Trophoblast cell (in vitro differentiated cells and primary cell): ENCODE results near the gene BIVM.

Experiments
- DNase-seq, 2 donors: peaks; one replicate each; pipeline ENCODE4 v3.0.0-alpha.2; 2016
- H2AFZ ChIP-seq: 2 replicates; pipeline ENCODE4 v1.6.1; 2013; ENCODE audit warnings: low read length, moderate library complexity, mild to moderate bottlenecking; ENCODE audit not compliant: insufficient read depth, poor library complexity
- H2AK5ac ChIP-seq: 2 replicates; pipeline ENCODE4 v1.6.1; 2013; ENCODE audit warnings: mild to moderate bottlenecking, low read length
- H2BK120ac ChIP-seq: 2 replicates; pipeline ENCODE4 v1.6.1; 2013; ENCODE audit warnings: low read length, mild to moderate bottlenecking, moderate library complexity; ENCODE audit not compliant: insufficient read depth, poor library complexity
- H2BK12ac ChIP-seq: 2 replicates; pipeline ENCODE4 v1.6.1; 2013; ENCODE audit warnings: mild to moderate bottlenecking, low read length, moderate library complexity
- H2BK5ac ChIP-seq: 2 replicates; pipeline ENCODE4 v1.6.1; 2013; ENCODE audit warnings: low read length, low read depth, moderate library complexity, mild to moderate bottlenecking; ENCODE audit not compliant: poor library complexity
- H3K14ac ChIP-seq: 2 replicates; pipeline ENCODE4 v1.6.1; 2013; ENCODE audit warnings: mild to moderate bottlenecking, low read length
- H3K18ac ChIP-seq: 2 replicates; pipeline ENCODE4 v1.6.1; 2013; ENCODE audit warnings: mild to moderate bottlenecking, low read length
- H3K23ac ChIP-seq: 2 replicates; pipeline ENCODE4 v1.6.1; 2013; ENCODE audit warnings: low read length
- H3K27ac ChIP-seq: 2 replicates; pipeline ENCODE4 v1.5.1; 2013; ENCODE audit warnings: low read depth, mild to moderate bottlenecking, inconsistent platforms, low read length, moderate library complexity
- H3K27me3 ChIP-seq: 2 replicates; pipeline ENCODE4 v1.6.1; 2013; ENCODE audit warnings: inconsistent platforms, mild to moderate bottlenecking, low read length, moderate library complexity; ENCODE audit not compliant: insufficient read depth
- H3K36me3 ChIP-seq, 2 experiments: 1 replicate in 1 of 2; 2 replicates in 1 of 2; pipeline ENCODE4 v1.6.1; 2013; ENCODE audit warnings: low read length in 2 of 2, mild to moderate bottlenecking in 2 of 2, moderate library complexity in 1 of 2; ENCODE audit not compliant: insufficient read depth in 2 of 2, control insufficient read depth in 1 of 2
- H3K4ac ChIP-seq: 2 replicates; pipeline ENCODE4 v1.6.1; 2013; ENCODE audit warnings: low read depth, mild to moderate bottlenecking, low read length, moderate library complexity
- H3K4me1 ChIP-seq, 2 experiments: 1 replicate in 1 of 2; 2 replicates in 1 of 2; pipeline ENCODE4 v1.6.1; 2013; ENCODE audit warnings: low read length in 2 of 2, mild to moderate bottlenecking in 2 of 2, moderate library complexity in 1 of 2; ENCODE audit not compliant: insufficient read depth in 2 of 2, control insufficient read depth in 1 of 2
- H3K4me2 ChIP-seq: 2 replicates; pipeline ENCODE4 v1.6.1; 2013; ENCODE audit warnings: inconsistent platforms, mild to moderate bottlenecking, low read length, moderate library complexity
- H3K4me3 ChIP-seq: 2 replicates; pipeline ENCODE4 v1.5.1; 2013; ENCODE audit warnings: mild to moderate bottlenecking, low read depth, low read length, inconsistent platforms
- H3K79me1 ChIP-seq: one replicate; pipeline ENCODE4 v1.6.1; 2013; ENCODE audit warnings: low read length
- H3K79me2 ChIP-seq: 2 replicates; pipeline ENCODE4 v1.6.1; 2013; ENCODE audit warnings: low read length, mild to moderate bottlenecking; ENCODE audit not compliant: control insufficient read depth, insufficient read depth, poor library complexity
- H3K9ac ChIP-seq: 2 replicates; pipeline ENCODE4 v1.6.1; 2013; ENCODE audit warnings: mild to moderate bottlenecking, low read length
- H3K9me3 ChIP-seq: 2 replicates; pipeline ENCODE4 v1.6.1; 2013; ENCODE audit warnings: low read depth, mild to moderate bottlenecking, control low read depth, inconsistent platforms, low read length; ENCODE audit not compliant: insufficient read depth
- H4K12ac ChIP-seq: 2 replicates; pipeline ENCODE4 v1.6.1; 2013; ENCODE audit warnings: low read depth, mild to moderate bottlenecking, low read length, moderate library complexity
- H4K8ac ChIP-seq: 2 replicates; pipeline ENCODE4 v1.6.1; 2013; ENCODE audit warnings: low read depth, mild to moderate bottlenecking, low read length, moderate library complexity
- H4K91ac ChIP-seq: one replicate; pipeline ENCODE4 v1.6.1; 2013; ENCODE audit warnings: low read depth, mild to moderate bottlenecking, low read length, moderate library complexity
- WGBS: extraction: QIAGEN DNeasy Blood & Tissue Kit; methylation state at CpG from one replicate; pipeline ENCODE4 v1.1.7; 2013; ENCODE audit warnings: missing lambda C conversion rate; ENCODE audit not compliant: insufficient read length, insufficient coverage; ENCODE audit errors: extremely low coverage; 5-methylcytosine and 5-hydroxymethylcytosine counted together

The BIVM gene

DNA sequence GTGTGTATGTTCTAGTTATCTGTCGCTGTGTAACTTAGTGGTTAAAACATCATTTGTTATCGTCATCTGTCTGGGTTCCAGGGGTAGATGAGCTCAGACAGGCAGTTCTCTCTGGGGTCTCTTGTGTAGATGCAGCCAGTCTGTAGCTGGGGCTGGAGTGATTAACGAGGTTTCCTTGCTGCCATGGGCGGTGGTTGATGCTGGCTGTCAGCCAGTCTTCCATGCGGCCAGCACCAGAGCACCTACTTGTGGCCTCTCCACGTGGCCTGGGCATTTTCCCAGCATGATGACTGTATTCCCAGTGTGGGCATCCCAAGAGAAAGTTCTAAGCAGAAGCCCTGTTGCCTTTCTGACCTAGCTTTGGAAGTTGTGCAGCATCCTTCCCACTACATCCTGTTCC, 57.6 kb downstream of the BIVM start:
- H3K4me2 ChIP-seq, result no peak overlapping the region
- no peak overlapping the region for H3K9ac ChIP-seq
- no peak overlapping the region for H3K27ac ChIP-seq
- H2AK5ac ChIP-seq, result no peak overlapping the region
- no peaks in the 10 kb centered on the region for H3K79me1 ChIP-seq
- no peak overlapping the region for H3K18ac ChIP-seq
- no peaks in the 10 kb centered on the region for H3K4me1 ChIP-seq
- H3K9me3 ChIP-seq, result no peaks in the 10 kb centered on the region
- H2AFZ ChIP-seq, result no peak overlapping the region
- no peak overlapping the region for H2BK120ac ChIP-seq
- H3K14ac ChIP-seq, result no peak overlapping the region
- no peak overlapping the region for H4K8ac ChIP-seq
- H2BK12ac ChIP-seq, result no peak overlapping the region
- H3K4ac ChIP-seq, result no peak overlapping the region
- H2BK5ac ChIP-seq, result no peak overlapping the region
- H3K23ac ChIP-seq, result no peak overlapping the region
- no peaks in the 10 kb centered on the region for H3K79me2 ChIP-seq
- H3K36me3 ChIP-seq, result peaks cover 14 to 19% of the 10 kb centered on the region in 2 experiments
- no CpG with 5 or more reads among the region's 6 CpGs for WGBS
- no peaks in the 10 kb centered on the region for H3K27me3 ChIP-seq
- DNase-seq, result no peak
- no peak overlapping the region for H3K4me3 ChIP-seq
- no peak overlapping the region for H4K91ac ChIP-seq
- no peak overlapping the region for H4K12ac ChIP-seq

- Histone ChIP-seq H4K8ac (no peak overlapping the region), H2BK120ac (no peak overlapping the region), H3K4me1 (no peaks in the 10 kb centered on the region), H3K36me3 (peaks cover 26 to 44% of the 10 kb centered on the region in 2 experiments), H3K27ac (no peak overlapping the region), H2BK12ac (no peak overlapping the region), H3K9me3 (no peaks in the 10 kb centered on the region), H2AFZ (no peak overlapping the region), H3K4me3 (no peak overlapping the region), H3K4me2 (no peak overlapping the region), H3K79me1 (no peaks in the 10 kb centered on the region), H3K23ac (no peak overlapping the region), H4K12ac (no peak overlapping the region), H3K18ac (no peak overlapping the region), H3K79me2 (no peaks in the 10 kb centered on the region), H3K4ac (no peak overlapping the region), H3K27me3 (no peaks in the 10 kb centered on the region), H2AK5ac (no peak overlapping the region), H3K9ac (no peak overlapping the region), H2BK5ac (no peak overlapping the region), H4K91ac (no peak overlapping the region), H3K14ac (no peak overlapping the region)
- no CpG with 5 or more reads among the region's 13 CpGs for WGBS
- DNase-seq, result no peak
Measured at GRCh38 chr13:102862624-102863210, 63.8 kb downstream of the BIVM start.

DNA sequence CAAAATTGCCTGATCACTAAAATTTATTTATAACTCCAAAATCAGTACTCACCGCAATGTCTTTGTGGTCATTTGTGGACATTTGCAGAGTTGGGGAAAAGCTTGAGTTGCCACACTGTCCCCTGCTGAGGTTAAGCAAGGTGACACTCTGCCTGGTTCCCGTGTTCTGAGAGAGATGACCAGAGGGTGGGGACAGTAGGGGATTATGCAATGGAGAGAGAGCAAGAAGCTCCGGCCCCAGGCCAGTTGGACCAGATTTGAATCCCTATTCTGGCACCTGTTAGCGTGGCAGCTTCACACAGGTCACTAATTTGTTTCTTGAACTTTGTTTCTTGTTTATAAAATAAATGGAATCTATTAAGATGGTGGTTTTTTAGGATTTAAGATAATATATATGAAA, 64.7 kb downstream of the BIVM start:
- Histone ChIP-seq H3K27me3 (no peaks in the 10 kb centered on the region), H3K36me3 (peaks cover 26 to 47% of the 10 kb centered on the region in 2 experiments), H3K9me3 (no peaks in the 10 kb centered on the region), H2BK5ac (no peak overlapping the region), H3K23ac (no peak overlapping the region), H2AFZ (no peak overlapping the region), H3K27ac (no peak overlapping the region), H2AK5ac (no peak overlapping the region), H3K14ac (no peak overlapping the region), H3K4me2 (no peak overlapping the region), H4K91ac (no peak overlapping the region), H3K9ac (no peak overlapping the region), H4K12ac (no peak overlapping the region), H2BK12ac (no peak overlapping the region), H2BK120ac (no peak overlapping the region), H3K4me1 (no peaks in the 10 kb centered on the region), H3K18ac (no peak overlapping the region), H3K79me2 (no peaks in the 10 kb centered on the region), H4K8ac (no peak overlapping the region), H3K4me3 (no peak overlapping the region), H3K79me1 (no peaks in the 10 kb centered on the region), H3K4ac (no peak overlapping the region)
- WGBS, result no CpG with 5 or more reads among the region's 4 CpGs
- DNase-seq, result no peak

DNA sequence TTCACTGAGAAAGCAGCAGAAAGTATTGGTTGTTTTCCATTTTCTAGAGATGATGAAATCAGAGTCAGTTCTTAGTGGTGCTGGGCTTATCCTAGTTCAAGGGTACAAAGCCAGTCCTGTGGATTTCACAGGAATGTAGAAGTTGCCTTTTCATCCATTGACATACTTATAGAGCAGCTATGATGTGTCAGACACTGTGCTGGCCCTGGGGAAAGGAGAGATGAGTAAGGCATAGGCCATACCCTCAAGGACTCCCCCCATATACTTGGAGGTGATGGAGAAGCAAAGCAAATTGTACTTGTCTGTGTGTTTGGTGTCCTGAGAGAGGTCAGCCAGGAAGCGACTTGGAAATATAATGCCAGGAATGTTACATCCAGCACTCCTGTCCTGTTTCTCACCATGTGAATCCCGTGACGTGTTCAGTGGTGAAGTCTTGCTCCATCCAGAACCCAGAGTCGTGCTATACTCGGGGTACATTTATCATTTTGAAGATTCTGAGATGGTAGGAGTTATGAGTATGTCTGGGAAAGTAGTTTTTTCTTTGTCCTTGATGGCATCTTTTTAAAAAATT, 69.5 kb downstream of the BIVM start:
- DNase-seq, result no peak
- H3K4me3 ChIP-seq, result no peak overlapping the region
- no peaks in the 10 kb centered on the region for H3K27me3 ChIP-seq
- peaks cover 18 to 34% of the 10 kb centered on the region in 2 experiments for H3K36me3 ChIP-seq
- no peak overlapping the region for H2AFZ ChIP-seq
- no peak overlapping the region for H3K27ac ChIP-seq
- H2BK120ac ChIP-seq, result no peak overlapping the region
- no peak overlapping the region for H3K9ac ChIP-seq
- H4K8ac ChIP-seq, result no peak overlapping the region
- H3K9me3 ChIP-seq, result no peaks in the 10 kb centered on the region
- H3K4me2 ChIP-seq, result no peak overlapping the region
- H3K4me1 ChIP-seq, result no peaks in the 10 kb centered on the region
- no peak overlapping the region for H4K12ac ChIP-seq
- H3K79me1 ChIP-seq, result no peaks in the 10 kb centered on the region
- no peaks in the 10 kb centered on the region for H3K79me2 ChIP-seq
- no peak overlapping the region for H3K14ac ChIP-seq
- H2AK5ac ChIP-seq, result no peak overlapping the region
- H3K18ac ChIP-seq, result no peak overlapping the region
- WGBS, result no CpG with 5 or more reads among the region's 5 CpGs
- no peak overlapping the region for H2BK12ac ChIP-seq
- no peak overlapping the region for H2BK5ac ChIP-seq
- no peak overlapping the region for H4K91ac ChIP-seq
- no peak overlapping the region for H3K23ac ChIP-seq
- H3K4ac ChIP-seq, result no peak overlapping the region
